Activated CD8-positive, alpha-beta T cell treated with anti-CD3 and anti-CD28 coated beads for 36 hours (primary cell): Measurements from ENCODE around the gene SPNS2. TPM values are rescaled to one million over a fixed set of nuclear protein-coding genes. Genes with fewer than 3 reads are reported as not detected.

Experiments
- ATAC-seq: fragments of 200-7000 bp; cut with Tn5 transposase; one replicate; pipeline ENCODE4 v1.10.0; 2021; ENCODE audit warnings: mild to moderate bottlenecking, moderate library complexity
- CTCF ChIA-PET: fragments of 350-600 bp; sonication (Branson Sonifier 250); formaldehyde crosslinking; loops from one replicate; lab custom pipeline; 2021; ENCODE audit warnings: antibody characterized with exemption; lab: Charles Lee
- POLR2A ChIA-PET: fragments of 350-600 bp; sonication (Branson Sonifier 250); formaldehyde crosslinking; loops from one replicate; lab custom pipeline; 2021; ENCODE audit warnings: antibody characterized with exemption; lab: Charles Lee
- DNase-seq: peaks from one replicate; pipeline ENCODE4 v3.0.0-alpha.2; 2020
- H3K27ac Mint-ChIP-seq: one replicate; pipeline ENCODE4 v1.8.0; 2021; ENCODE audit warnings: mild to moderate bottlenecking, mixed read lengths
- H3K27me3 Mint-ChIP-seq: one replicate; pipeline ENCODE4 v1.8.0; 2021; ENCODE audit warnings: mixed read lengths
- H3K36me3 Mint-ChIP-seq: one replicate; pipeline ENCODE4 v1.8.0; 2021; ENCODE audit warnings: low read depth, mixed read lengths
- H3K4me1 Mint-ChIP-seq: one replicate; pipeline ENCODE4 v1.8.0; 2021; ENCODE audit warnings: low read depth, mixed read lengths
- H3K4me3 Mint-ChIP-seq: one replicate; pipeline ENCODE4 v1.8.0; 2021; ENCODE audit warnings: mild to moderate bottlenecking, moderate library complexity, mixed read lengths
- H3K9me3 Mint-ChIP-seq: one replicate; pipeline ENCODE4 v1.8.0; 2021; ENCODE audit warnings: mixed read lengths
- intact Hi-C: fragments of 100-400 bp; cut with micrococcal nuclease; formaldehyde crosslinking; loops from one replicate; pipeline ENCODE4 v1.10.0; 2022
- total RNA-seq, 2 experiments: library from RNA; stranded (reverse); gene quantifications; one replicate each; pipeline ENCODE4 v1.2.3, GENCODE V29; 2021
- TF ChIP-seq, protein P1 (sequence below): fragments of 200-600 bp; IDR thresholded peaks from one replicate; pipeline ENCODE4 v1.8.0; 2022; ENCODE audit warnings: antibody characterized with exemption, mild to moderate bottlenecking

SPNS2 gene
- total RNA-seq, 2 experiments from 2014 or later = 0.95 to 1.2 TPM

DNA sequence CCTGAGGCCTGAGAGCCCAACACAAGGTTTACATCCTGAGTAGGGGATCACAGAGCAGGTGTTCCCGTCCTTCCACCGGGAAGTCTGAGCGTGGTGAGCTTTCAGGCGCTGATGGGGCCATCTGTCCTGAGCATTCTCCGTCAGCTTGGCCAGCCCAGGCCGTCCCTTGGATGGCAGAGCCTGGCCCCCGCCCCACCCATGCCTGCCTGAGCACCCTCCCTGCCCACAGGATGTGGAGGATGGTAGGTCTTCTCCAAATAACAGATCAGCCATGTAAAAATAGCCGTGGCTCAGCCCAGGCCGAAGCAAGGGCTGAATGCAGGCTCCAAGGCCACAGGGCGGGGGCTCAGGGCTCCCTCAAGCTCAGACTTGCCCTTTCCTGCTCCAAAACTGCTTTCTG is 20.2 kb downstream of the SPNS2 start:
- H3K4me3 Mint-ChIP-seq = no peak overlapping the region
- H3K27me3 Mint-ChIP-seq = no peaks in the 10 kb centered on the region
- intact Hi-C loops = no loop called here
- DNase-seq = no peak
- H3K27ac Mint-ChIP-seq = no peak overlapping the region
- POLR2A ChIA-PET = interaction anchor here (0.8 to 1.0 kb wide), 2 partner anchors 17 to 33 kb away, joined by 3 read pairs; no protein-coding TSS in a partner anchor
- TF ChIP-seq, protein P1, sequence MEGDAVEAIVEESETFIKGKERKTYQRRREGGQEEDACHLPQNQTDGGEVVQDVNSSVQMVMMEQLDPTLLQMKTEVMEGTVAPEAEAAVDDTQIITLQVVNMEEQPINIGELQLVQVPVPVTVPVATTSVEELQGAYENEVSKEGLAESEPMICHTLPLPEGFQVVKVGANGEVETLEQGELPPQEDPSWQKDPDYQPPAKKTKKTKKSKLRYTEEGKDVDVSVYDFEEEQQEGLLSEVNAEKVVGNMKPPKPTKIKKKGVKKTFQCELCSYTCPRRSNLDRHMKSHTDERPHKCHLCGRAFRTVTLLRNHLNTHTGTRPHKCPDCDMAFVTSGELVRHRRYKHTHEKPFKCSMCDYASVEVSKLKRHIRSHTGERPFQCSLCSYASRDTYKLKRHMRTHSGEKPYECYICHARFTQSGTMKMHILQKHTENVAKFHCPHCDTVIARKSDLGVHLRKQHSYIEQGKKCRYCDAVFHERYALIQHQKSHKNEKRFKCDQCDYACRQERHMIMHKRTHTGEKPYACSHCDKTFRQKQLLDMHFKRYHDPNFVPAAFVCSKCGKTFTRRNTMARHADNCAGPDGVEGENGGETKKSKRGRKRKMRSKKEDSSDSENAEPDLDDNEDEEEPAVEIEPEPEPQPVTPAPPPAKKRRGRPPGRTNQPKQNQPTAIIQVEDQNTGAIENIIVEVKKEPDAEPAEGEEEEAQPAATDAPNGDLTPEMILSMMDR = no peak
- no peaks in the 10 kb centered on the region for H3K36me3 Mint-ChIP-seq
- CTCF ChIA-PET = interaction anchor here (1.3 kb wide), 1 partner anchor 49 kb away, joined by 4 read pairs; no protein-coding TSS in a partner anchor
- no peaks in the 10 kb centered on the region for H3K9me3 Mint-ChIP-seq
- no peaks in the 10 kb centered on the region for H3K4me1 Mint-ChIP-seq
- no peak for ATAC-seq

DNA sequence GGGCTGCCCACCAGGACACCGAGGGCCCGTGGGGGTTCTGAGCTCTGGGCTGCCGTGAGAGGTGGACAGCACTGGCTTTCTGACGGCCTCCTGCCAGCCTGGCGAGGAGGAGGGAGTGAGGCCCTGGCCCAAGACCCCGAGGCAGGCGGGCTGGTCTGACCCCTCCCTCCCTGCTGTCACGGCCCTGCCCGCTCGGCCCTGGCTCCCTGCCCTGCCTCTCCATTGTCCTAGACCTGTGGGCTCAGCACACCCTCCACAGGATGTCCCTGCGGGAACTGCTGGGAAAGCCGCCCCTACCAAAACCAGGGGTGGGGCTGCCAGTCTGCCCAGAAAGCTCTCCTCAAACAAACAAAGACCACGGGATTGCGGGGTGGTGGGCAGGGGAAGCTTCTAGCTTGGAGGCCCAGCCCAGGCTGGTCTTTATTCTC is 20.7 kb downstream of the SPNS2 start:
- ChIA-PET CTCF (interaction anchor here (1.3 kb wide), 1 partner anchor 48 kb away, joined by 4 read pairs; no protein-coding TSS in a partner anchor), POLR2A (interaction anchor here (1.0 kb wide), 1 partner anchor 33 kb away, joined by 3 read pairs; no protein-coding TSS in a partner anchor)
- intact Hi-C loops = no loop called here
- Mint-ChIP-seq H3K9me3 (no peaks in the 10 kb centered on the region), H3K27ac (no peak overlapping the region), H3K36me3 (no peaks in the 10 kb centered on the region), H3K4me1 (no peaks in the 10 kb centered on the region), H3K4me3 (no peak overlapping the region), H3K27me3 (no peaks in the 10 kb centered on the region)
- ATAC-seq (no peak), DNase-seq (no peak)
- TF ChIP-seq, protein P1 = no peak

DNA sequence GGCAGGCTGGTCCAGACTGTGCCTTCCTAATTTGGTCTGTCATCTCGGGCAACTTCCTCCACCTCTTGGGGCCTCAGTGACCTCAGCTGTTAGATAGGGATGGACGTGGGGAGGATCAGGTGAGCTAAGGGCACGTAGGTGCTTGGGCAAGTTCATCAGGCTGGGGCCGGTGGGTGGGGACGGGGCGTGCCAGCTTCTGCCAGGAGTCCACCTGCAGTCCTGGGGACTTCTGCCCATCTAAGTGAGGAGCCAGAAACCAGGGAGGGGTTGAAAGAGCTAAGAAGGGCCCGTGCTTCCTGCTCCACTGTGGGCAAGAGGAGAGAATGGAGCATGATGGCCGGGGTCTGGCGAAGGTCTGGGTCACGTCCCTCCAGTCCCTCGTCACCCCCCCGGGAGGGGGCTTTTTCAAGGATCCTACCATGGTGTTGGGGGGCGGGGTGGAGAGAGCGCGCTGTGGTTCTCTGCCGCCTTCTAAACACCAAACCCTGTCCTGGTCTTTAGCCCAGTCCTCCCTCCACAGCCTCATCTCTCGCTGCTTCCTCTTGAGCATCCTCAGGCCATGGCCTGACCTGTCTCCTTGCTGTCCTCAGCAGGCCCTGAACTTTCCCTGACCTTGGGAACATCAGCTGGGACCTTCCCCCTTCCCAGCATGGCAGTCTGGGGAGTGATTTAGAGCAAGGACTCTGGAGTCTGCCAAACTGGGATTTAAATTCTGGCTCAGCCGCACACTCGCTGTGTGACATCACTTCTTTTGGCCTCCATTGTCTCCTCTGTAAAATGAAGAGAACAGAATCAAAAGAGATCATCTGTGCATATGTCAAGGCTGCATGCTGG is 21.6 kb downstream of the SPNS2 start:
- POLR2A ChIA-PET = no interaction called here
- DNase-seq = no peak

DNA sequence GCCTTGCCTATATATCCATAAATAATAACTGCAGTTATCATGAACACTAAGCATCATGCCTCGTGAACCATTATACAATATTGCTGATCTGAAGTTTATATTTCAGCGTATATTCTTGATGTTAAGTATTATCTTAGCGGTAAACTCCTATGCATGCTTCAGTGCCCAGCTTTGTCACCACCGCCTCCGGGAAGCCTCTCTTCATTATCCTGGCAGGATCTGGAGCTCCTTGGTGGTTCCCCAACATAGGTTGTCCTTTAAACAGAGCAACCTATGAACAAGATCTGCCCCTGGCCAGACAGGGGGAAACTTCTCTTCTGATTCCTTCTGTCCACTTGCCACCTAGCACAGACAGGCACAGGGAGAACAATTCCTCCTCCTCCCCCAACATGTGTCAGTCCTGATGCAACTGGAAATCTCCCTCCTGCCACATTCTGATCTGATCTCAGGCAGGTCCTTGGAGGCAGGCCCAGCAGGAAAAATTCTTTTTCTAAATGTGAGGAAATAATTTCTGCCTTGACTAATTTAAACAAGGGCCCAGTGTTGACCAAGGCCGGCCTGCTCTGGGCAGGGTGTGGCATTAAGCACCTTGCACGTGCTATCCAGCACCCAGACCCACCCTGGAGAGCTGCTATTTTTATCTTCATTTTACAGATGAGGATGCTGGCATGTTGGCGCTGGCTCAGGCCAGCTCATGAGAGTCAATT is 22.4 kb downstream of the SPNS2 start:
- Mint-ChIP-seq H3K4me3 (no peak overlapping the region), H3K27ac (no peak overlapping the region), H3K27me3 (no peaks in the 10 kb centered on the region), H3K4me1 (no peaks in the 10 kb centered on the region), H3K36me3 (no peaks in the 10 kb centered on the region), H3K9me3 (no peaks in the 10 kb centered on the region)
- CTCF ChIA-PET = interaction anchor here (1.1 kb wide), 1 partner anchor 100 kb away, joined by 3 read pairs; no protein-coding TSS in a partner anchor
- DNase-seq (no peak), ATAC-seq (no peak)
- POLR2A ChIA-PET = no interaction called here
- intact Hi-C loops = no loop called here
- TF ChIP-seq, protein P1 = no peak

More for the DNA sequence above, 21.6 kb downstream of the SPNS2 start:
- no peaks in the 10 kb centered on the region for H3K9me3 Mint-ChIP-seq
- intact Hi-C loops = no loop called here
- TF ChIP-seq, protein P1 = no peak
- H3K4me3 Mint-ChIP-seq = no peak overlapping the region
- no peak overlapping the region for H3K27ac Mint-ChIP-seq
- no peak for ATAC-seq
- H3K27me3 Mint-ChIP-seq = no peaks in the 10 kb centered on the region
- H3K4me1 Mint-ChIP-seq = no peaks in the 10 kb centered on the region
- no peaks in the 10 kb centered on the region for H3K36me3 Mint-ChIP-seq
- CTCF ChIA-PET = interaction anchor here (1.1 to 1.3 kb wide), 2 partner anchors 47 to 100 kb away, joined by 3 to 4 read pairs; no protein-coding TSS in a partner anchor
